ENCODE data around the gene GUCY1A1.

- TF ChIP-seq CTCF (conservative IDR thresholded peaks at IDR 0.05): no peak
- no peak for TF ChIP-seq ZFX (IDR thresholded peaks at IDR 0.05)
Observed at GRCh38 chr4:155712846-155713245, 46.2 kb downstream of the GUCY1A1 start.
